Embryonic facial prominence (tissue), 1 donor: Measurements from ENCODE around the gene CD28.
"Not testable (repeated sequence)": the region's sequence is repeated elsewhere in the genome, so short reads cannot be mapped to it uniquely, and the experiment has no call there.

ENCODE experiments used
- DNase-seq: peaks from one replicate; pipeline ENCODE4 v3.0.0-alpha.2; 2016; ENCODE audit errors: extremely low spot score

Gene CD28

DNA sequence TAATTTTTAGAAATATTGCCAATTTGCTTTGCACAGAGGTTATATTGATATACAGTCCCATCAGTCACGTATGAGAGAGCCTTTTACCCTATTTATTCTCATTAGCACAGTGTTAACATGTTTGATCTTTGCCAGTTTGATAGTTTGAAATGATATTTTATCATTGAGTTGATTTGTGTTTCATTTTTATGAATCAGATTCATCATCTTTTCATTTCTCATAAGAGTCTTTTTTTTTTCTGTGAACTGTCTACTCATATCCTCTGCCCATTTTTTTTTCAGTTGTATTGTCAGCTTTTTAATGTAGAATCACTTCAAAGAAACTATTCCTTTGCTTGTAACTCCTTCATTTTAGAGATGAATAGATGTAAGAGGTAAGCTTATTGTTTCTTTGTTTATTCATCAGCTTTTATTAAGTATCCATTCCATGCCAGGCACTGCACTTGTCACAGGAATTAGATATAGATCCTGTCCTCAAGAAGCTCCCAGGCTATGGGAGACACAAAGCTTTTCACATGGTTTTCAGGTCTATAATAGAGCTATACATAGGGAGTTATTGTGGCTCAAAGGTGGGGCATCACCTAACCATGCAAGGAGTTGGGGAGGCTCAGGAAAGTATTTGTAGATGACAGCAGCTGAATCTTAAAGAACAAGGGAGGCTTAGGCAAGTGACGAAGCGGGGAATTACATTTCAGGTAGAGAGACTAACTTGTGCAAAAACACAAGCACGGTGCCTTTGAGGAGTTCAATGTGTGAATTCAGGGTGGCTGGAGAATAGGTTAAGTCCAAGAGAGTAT, 42.1 kb downstream of the CD28 start:
- DNase-seq = no peak

- no peak for DNase-seq
Measured at GRCh38 chr2:203750346-203751068, 44.1 kb downstream of the CD28 start.

GRCh38 chr2:203751685-203752271, 45.3 kb downstream of the CD28 start:
- DNase-seq = no peak

DNA sequence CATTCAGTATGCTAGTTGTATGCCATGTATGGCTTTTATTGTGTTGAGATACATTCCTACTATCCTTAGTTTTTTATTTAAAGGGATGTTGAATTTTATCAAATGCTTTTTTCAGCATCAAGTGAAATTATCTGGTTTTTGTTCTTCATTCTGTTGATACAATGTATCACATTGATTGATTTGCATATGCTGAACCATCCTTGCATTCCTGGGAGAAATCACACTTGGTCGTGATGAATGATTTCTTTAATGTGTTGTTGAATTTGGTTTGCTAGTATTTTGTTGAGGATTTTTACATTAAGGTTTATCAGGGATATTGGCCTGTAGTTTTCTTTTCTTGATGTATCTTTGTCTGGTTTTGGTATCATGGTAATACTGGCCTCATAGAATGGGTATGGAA, 49.7 kb downstream of the CD28 start:
- DNase-seq = no peak

GRCh38 chr2:203758841-203759689, 52.6 kb downstream of the CD28 start:
- no peak for DNase-seq

GRCh38 chr2:203759690-203760365, 53.4 kb downstream of the CD28 start:
- no peak for DNase-seq

DNA sequence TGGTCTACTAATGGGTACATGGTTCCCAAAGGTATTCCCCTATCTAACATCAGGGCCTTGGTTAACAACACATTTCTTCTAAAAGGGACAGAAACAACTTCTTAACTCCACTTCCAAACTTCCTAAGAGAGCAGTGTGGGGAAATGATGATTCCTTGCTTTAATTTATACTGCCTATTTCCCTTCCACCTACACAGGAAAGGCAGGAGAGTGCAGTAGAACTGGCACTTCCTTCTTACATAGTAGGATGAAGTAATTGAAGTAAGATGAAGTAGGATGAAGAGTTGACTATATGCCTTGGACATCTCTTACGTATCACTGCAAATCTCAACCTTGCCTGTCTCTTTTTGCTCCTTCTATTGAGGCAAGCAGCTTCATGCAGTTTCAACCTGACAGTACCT, 54.7 kb downstream of the CD28 start:
- no peak for DNase-seq

DNA sequence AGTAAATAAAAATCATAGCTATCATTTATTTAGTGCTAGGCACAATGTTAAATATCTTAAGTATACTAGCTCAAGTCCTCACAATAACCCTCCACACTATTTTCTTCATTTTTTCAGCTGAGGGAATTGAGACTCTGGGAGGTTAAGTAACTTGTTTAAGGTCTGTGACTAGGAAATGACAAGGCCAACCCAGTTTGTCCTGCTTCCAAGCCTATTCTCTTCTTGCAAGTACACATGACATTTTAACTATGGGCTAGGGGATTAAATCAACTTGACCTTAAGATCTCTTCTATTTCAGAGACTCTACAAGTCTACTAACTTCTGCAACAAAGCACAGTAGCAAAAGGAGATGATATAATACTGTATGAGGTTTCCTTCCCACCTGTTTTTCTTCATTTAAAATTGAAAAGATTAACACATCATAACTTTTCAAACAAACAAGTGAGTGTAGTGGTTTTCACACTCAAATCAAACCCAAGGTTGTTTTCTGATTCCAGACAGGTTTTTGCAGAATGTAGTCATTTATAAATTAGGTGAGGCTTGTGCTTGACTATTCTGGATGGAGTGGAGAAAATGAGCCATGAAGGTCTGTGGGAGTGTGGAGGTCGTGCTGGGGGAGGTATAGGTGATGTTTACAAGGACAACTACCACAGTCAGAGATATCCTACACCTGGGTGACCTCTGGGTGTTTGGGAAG, 57.0 kb downstream of the CD28 start:
- DNase-seq = no peak

DNA sequence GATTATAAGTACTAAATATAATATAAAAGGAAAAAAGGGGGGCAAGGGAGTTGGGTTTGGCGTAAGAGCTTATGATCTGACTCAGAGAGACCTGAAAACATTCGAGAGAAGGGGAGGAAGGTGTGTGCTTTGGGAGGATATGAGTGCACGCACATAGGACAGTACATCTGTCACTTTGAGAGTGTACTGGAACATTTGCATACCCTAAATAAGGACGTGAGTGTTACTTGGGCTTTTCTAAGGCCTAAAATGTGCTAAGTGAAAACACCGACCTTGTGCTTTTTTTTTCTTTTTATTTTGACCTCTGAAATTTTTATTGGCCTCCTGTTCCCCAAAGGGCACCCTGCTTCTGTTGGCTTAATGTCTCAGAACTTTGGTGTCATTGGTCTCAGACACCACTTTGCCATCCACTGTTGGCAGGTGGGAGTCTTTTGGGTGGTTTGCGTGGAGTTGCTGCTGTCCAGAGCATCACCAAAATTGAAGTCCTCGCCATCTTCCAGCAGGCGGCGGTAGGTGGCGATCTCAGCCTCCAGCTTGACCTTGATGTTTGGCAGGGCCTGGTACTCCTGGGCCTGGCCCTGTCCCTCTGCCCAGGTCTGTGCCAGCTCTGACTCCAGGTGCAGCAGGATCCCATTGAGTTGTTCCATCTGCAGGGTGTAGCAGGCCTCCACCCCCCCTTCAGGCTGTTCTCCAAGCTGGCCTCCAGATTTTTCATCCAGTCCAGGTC, 57.7 kb downstream of the CD28 start:
- no peak for DNase-seq

DNA sequence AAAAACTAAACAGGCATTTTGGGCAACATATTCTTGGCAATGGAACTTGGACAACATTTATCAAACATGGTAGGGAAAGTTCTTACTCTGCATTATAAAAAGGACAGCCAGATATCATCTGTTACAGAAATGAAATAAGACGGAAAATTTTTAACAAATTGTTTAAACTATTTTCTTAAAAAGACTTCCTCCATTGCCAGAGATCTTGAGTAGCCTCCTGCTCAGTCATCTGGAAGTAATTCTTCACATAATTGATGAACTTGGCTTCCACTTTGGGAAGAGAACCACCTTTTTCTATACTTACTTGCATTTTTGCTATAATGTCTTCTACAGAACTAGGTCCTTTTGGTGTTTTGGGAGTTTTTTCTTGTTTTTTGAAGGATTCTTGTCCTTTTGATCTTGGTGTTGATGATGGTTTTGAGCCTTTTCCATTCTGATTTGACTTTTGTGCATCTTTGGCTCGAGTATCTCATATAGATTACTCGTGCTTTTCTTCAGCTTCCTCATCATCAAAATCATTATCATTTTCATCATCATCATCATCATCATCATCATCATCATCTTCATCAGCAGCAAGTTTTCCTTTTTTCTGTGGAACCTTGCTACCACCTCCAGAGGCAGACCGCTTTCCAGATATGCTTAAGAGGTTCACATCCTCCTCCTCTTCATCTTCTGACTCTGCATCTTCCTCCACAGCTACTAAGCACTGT, 66.2 kb downstream of the CD28 start:
- no peak for DNase-seq

DNA sequence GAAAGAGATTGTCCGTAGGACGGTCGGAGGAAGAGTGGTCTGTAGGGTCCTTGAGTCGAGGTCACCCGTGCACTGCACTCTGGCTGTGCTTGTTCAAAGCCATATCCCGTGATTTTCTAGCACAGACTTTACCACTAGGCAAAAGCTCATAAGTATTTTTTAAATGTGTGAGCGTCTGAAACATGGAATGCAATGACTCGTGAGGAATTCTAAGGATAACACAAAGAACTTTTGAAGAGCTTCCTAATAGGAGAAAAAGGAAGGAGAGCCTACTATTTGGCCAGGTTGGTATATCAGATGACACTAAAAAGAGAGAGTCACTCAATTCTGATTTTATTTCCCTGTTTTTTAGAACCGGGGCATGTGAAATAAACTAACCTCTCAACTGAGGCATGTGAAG, 68.3 kb downstream of the CD28 start:
- no peak for DNase-seq

- DNase-seq = no peak
Measured at GRCh38 chr2:203775684-203776083, 69.2 kb downstream of the CD28 start.

DNA sequence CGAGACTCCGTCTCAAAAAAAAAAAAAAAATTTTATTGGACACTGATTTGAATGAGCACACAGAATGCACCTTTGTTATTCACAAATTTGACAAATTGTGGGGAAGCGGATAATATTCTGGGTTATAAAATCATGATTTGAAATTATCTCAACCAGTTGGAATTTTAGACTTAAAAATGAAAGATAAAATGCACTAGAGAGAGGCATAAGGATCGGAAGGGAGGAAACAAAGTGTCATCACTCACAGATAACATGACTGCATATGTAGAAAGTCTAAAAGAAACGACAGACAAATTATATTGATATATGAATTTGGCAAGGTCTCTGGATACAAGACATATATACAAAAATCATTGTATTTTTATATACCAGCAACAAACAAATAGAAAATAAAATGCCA, 70.6 kb downstream of the CD28 start:
- DNase-seq = no peak

GRCh38 chr2:203779477-203780073, 73.1 kb downstream of the CD28 start:
- not testable (repeated sequence) for DNase-seq

- DNase-seq = no peak
Measured at GRCh38 chr2:203780231-203780630, 73.8 kb downstream of the CD28 start.

DNA sequence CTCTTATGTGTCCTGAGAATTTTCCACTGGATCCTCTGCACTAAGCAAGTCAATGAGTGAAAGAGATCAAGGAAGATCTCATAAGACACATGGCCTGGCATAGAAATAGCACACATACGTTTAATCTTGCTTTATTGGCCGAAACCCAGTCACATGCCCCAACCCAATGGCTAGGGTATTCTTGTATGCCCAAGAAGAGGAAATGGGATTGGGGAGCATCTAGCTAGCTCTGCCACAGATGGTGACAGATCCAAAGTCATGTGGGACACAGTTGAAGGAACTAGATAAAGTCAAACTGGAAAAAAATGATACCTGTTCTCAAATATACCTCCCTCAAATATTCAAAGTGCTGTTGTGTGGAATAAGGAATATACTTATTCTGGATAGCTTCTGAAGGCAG, 74.7 kb downstream of the CD28 start:
- no peak for DNase-seq

DNA sequence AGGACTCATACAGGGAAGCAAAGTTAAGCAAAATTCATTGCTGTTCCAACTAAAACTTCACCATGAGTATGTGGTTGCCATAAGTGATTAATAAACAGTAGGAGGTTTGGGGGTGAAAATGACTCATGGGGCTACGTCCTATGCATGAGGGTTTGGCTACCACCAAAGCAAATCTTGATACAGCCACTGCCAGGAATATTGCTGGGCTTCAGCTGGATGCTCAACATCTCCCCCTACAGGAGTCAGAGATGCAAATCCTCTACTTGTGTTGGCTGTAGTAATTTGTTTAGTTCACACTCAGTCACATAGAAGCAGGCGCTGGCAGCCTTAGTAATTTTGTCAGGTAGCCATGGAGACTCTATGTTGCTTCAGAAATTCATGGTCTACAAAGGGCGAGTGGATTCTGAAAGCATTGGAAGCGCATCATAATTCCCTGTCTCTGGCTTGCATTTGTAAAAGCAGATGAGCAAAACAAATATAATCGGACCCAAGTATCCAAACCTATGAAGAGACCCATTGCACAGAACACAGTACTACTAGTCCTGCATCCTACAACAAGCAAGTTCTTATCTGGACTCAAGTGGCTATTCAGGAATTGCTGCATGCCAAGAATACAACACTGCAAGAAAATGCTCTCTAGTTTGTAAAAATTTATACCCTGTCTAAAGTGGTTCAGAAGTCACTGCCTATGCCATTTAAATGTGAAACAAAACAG, 76.0 kb downstream of the CD28 start:
- DNase-seq = no peak

DNA sequence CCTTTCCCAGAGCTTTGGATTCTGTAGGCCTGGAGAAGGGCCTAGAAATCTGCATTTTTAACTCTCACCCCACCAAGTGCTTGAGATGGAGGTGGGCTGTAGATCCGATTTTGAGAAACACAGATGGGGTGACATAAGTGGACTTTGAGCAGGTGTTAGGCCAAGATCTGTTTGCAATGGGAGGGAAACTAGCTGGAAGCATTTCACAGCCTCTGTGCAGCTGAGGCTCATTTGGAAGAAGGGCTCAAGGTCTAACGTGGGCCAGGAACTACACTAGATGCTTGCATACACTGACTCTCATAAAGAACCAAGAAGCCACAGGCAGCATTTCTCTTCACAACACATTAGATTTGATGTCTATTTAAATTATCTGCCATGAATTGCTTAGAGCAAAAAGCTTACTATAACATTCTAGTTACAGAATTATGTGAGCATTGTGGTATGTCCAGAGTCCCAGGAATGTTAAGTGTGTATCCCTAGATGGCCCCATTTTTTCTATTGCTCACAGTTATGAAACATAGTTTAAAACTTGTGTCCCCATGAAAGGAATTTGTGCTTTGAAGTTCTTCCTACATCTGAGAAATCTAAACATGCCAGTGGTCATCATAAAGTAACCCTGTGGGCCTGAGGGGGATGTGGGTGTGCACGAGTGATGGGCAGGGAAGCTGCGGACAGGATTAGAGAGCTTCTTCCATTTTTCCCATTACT, 77.2 kb downstream of the CD28 start:
- DNase-seq = no peak
